Activated CD4-positive, CD25-positive, alpha-beta regulatory T cell treated with anti-CD3 and anti-CD28 coated beads, Interleukin-2, amount 50 U/mL, for 24 hours (primary cell): ENCODE data around the gene PRPF40A.

Source experiments
- ATAC-seq, 2 donors: fragments of 150-1000 bp; cut with Tn5 transposase; one replicate each; pipeline ENCODE4 v1.10.0; 2021; ENCODE audit warnings: mild to moderate bottlenecking in 1 of 2, moderate library complexity in 1 of 2

PRPF40A gene

DNA sequence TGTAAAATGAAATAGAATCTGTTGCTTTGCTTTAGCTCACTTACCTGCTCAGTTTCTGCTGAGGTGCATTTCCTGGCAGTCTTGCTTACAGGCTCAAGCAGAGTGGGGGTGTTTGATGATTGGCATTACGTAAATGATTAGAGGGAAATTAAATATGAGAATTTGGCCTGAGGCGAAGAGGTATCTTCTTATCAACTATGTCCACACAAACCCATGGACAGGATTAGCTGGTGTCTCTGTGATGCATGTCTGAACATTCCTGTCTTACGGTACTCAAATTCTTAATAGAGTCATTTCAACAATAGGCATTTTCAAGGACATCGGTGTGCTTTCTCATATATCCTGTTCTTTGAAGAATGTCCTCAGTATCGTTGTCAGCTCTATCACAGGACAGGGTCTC is 102.1 kb downstream of the PRPF40A start:
- ATAC-seq, result no peak

GRCh38 chr2:152613235-152613634 is 104.0 kb downstream of the PRPF40A start:
- ATAC-seq, result peak in 1 of 2 donors; percentile 17

DNA sequence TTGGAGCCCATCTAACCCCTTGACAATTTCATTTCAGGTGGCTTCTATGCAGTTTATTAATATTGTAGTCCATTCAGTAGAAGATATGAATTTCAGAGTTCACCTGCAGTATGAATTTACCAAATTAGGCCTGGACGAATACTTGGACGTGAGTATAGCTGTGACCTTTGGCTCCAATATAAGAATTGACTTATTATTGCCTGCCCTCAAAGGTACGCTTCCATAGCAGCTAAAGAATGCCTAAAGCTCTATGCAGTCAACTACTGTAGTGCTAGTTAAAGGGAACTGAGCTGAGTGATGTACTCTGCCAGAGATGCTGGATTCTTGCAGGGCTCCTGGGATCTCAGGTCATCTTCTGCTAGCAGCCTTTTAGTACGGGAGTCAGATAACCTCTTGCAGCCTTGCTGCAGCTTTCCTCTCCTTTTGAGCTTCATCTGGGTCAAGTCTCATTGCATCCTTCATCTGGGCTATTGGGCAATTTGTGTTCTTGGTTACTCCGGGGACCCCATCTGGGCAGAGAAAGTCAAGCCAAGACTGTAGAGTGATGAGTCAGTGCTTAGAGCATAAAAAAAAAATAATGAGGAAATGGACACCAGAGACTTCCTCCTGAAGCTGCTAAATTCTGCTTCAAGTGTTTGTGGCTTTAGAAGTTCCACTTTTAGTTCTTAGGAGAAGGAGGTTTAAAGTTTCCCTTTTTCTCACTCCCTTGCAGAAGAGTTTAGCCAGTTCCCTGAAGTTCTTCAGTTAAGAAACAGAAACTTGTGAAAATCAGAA is 105.6 kb downstream of the PRPF40A start:
- ATAC-seq, result peak in 1 of 2 donors; percentile 9

- ATAC-seq, result no peak
Observed at GRCh38 chr2:152609699-152610098, 107.6 kb downstream of the PRPF40A start.

- ATAC-seq, result no peak
Observed at GRCh38 chr2:152609154-152609553, 108.1 kb downstream of the PRPF40A start.

DNA sequence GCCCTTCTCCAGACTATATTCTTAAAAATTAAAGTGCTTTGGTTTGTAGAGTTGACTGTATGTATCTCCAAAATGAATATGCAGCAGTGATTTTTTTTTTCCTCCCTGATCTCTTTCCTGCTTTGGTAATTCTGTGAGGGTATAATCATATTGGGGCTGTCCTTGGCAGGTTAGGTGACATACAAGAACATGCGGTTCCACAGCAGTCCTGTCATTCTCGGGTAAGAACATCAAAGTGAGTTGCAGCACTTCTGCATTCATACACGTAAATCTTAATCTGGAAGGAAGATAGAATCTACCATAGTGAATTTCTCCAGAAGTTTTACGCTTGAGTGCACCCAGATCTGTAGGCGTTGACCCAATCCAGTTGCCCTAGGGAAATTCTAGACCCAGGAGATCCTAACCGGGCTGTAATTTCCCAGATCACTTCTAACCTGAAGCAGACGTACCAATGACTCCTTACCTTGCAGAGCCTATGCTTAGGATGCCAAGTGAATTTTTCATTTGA is 109.4 kb downstream of the PRPF40A start:
- ATAC-seq, result no peak

DNA sequence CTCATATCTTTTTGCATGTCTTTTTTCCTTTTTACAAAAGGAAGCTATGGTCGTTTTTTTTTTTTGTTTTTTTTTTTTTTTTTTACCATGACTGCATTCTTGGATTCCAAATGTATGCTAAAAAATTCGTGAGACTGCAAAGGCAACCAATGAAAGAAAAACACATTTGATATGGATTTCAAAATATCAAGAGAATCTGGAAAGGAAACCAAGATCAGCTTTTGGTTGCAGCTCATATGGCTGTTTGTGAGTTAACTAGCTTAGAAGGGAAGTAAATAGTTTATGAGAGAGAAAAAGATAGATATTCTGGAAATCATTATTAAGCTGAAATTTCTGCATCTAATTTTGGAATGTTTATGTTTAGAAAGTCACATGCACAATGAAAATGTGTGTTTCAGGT is 110.3 kb downstream of the PRPF40A start:
- ATAC-seq, result no peak

- ATAC-seq, result no peak
Observed at GRCh38 chr2:152606081-152606480, 111.2 kb downstream of the PRPF40A start.

DNA sequence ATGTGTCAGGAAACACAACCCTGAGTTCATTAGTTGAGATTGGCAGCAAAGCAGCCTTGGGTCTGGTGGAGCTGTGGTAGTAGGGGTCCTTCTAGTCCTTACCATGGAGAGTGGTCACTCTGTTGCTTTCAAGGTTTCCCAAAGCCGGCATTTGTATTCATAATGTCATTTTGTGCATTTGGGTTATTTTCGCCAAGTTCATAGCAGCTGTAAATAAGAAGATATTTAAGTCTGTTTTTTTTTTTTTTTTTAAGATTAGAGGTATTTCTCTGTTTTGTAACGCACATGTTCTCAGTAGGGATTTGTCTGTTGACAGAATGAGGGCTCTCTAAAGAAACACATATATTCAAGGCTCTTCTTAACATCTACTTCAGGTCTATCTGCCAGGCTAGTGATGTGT is 114.1 kb downstream of the PRPF40A start:
- no peak for ATAC-seq

GRCh38 chr2:152602750-152603149 is 114.5 kb downstream of the PRPF40A start:
- no peak for ATAC-seq
